Measurements from ENCODE around the gene PRR14L. TPM values are rescaled to one million over a fixed set of nuclear protein-coding genes. Genes with fewer than 3 reads are reported as not detected.

PRR14L gene
- total RNA-seq, 1 donor from 2014 or later = 48.2 TPM

GRCh38 chr22:31734512-31734911, 15.4 kb downstream of the PRR14L start:
- no peak for TF ChIP-seq CTCF (IDR thresholded peaks at IDR 0.05)
- Mint-ChIP-seq H3K27me3 (ENCODE audit: unreplicated experiment) (no peaks in the 10 kb centered on the region), H3K27ac (ENCODE audit: unreplicated experiment) (no peak overlapping the region), H3K9me3 (ENCODE audit: unreplicated experiment) (no peaks in the 10 kb centered on the region), H3K36me3 (ENCODE audit: unreplicated experiment) (peaks cover 21% of the 10 kb centered on the region), H3K4me1 (ENCODE audit: unreplicated experiment) (peaks cover 5% of the 10 kb centered on the region), H3K4me3 (ENCODE audit: unreplicated experiment) (no peak overlapping the region)
- no peak for DNase-seq (ENCODE audit: extremely low spot score, unreplicated experiment)

- no peak for TF ChIP-seq CTCF (IDR thresholded peaks at IDR 0.05)
- no peak overlapping the region for H3K4me3 Mint-ChIP-seq (ENCODE audit: unreplicated experiment)
- no peaks in the 10 kb centered on the region for H3K27me3 Mint-ChIP-seq (ENCODE audit: unreplicated experiment)
- no peaks in the 10 kb centered on the region for H3K9me3 Mint-ChIP-seq (ENCODE audit: unreplicated experiment)
- peaks cover 19% of the 10 kb centered on the region for H3K36me3 Mint-ChIP-seq (ENCODE audit: unreplicated experiment)
- H3K27ac Mint-ChIP-seq (ENCODE audit: unreplicated experiment) = no peak overlapping the region
- peaks cover 7% of the 10 kb centered on the region for H3K4me1 Mint-ChIP-seq (ENCODE audit: unreplicated experiment)
- no peak for DNase-seq (ENCODE audit: extremely low spot score, unreplicated experiment)
These were observed 16.3 kb downstream of the PRR14L start for GRCh38 chr22:31733580-31734079.

GRCh38 chr22:31732089-31732829, 17.7 kb downstream of the PRR14L start:
- no peak overlapping the region for H3K4me3 Mint-ChIP-seq (ENCODE audit: unreplicated experiment)
- H3K27me3 Mint-ChIP-seq (ENCODE audit: unreplicated experiment) = no peaks in the 10 kb centered on the region
- H3K36me3 Mint-ChIP-seq (ENCODE audit: unreplicated experiment) = peaks cover 11% of the 10 kb centered on the region
- no peaks in the 10 kb centered on the region for H3K9me3 Mint-ChIP-seq (ENCODE audit: unreplicated experiment)
- DNase-seq (ENCODE audit: extremely low spot score, unreplicated experiment) = no peak
- no peak overlapping the region for H3K27ac Mint-ChIP-seq (ENCODE audit: unreplicated experiment)
- H3K4me1 Mint-ChIP-seq (ENCODE audit: unreplicated experiment) = peaks cover 7% of the 10 kb centered on the region
- no peak for TF ChIP-seq CTCF (IDR thresholded peaks at IDR 0.05)

- DNase-seq (ENCODE audit: extremely low spot score, unreplicated experiment) = no peak
- no peak for TF ChIP-seq CTCF (IDR thresholded peaks at IDR 0.05)
- H3K4me3 Mint-ChIP-seq (ENCODE audit: unreplicated experiment) = no peak overlapping the region
- H3K36me3 Mint-ChIP-seq (ENCODE audit: unreplicated experiment) = peaks cover 11% of the 10 kb centered on the region
- H3K27me3 Mint-ChIP-seq (ENCODE audit: unreplicated experiment) = no peaks in the 10 kb centered on the region
- no peak overlapping the region for H3K27ac Mint-ChIP-seq (ENCODE audit: unreplicated experiment)
- no peaks in the 10 kb centered on the region for H3K9me3 Mint-ChIP-seq (ENCODE audit: unreplicated experiment)
- H3K4me1 Mint-ChIP-seq (ENCODE audit: unreplicated experiment) = peaks cover 7% of the 10 kb centered on the region
These were observed 19.6 kb downstream of the PRR14L start for GRCh38 chr22:31730344-31730711.

GRCh38 chr22:31728857-31729256, 21.1 kb downstream of the PRR14L start:
- H3K9me3 Mint-ChIP-seq (ENCODE audit: unreplicated experiment) = no peaks in the 10 kb centered on the region
- TF ChIP-seq CTCF (IDR thresholded peaks at IDR 0.05) = no peak
- H3K27me3 Mint-ChIP-seq (ENCODE audit: unreplicated experiment) = no peaks in the 10 kb centered on the region
- DNase-seq (ENCODE audit: extremely low spot score, unreplicated experiment) = no peak
- no peak overlapping the region for H3K27ac Mint-ChIP-seq (ENCODE audit: unreplicated experiment)
- H3K4me3 Mint-ChIP-seq (ENCODE audit: unreplicated experiment) = no peak overlapping the region
- H3K36me3 Mint-ChIP-seq (ENCODE audit: unreplicated experiment) = peaks cover 9% of the 10 kb centered on the region
- peaks cover 2% of the 10 kb centered on the region for H3K4me1 Mint-ChIP-seq (ENCODE audit: unreplicated experiment)

Data from osteocyte (in vitro differentiated cells).